K562 treated with DMSO at 1 percent for 4 hours (cell line): ENCODE measurements around the gene SDCBP2. TPM values are rescaled to one million over a fixed set of nuclear protein-coding genes. Genes with fewer than 3 reads are reported as not detected.

ENCODE experiments used
- total RNA-seq: library from RNA; unstranded; fragments of 300-600 nt; gene quantifications from 2 replicates; pipeline ENCODE4 v1.2.3, GENCODE V29; 2022; ENCODE audit not compliant: insufficient read depth

Gene SDCBP2
- 1.7 and 2.4 TPM in 2 replicates for total RNA-seq

GRCh38 chr20:1328680-1329330, at the start of gene SDCBP2:
Gene SDCBP2 (minus strand): TSS chr20:1329139. CDS start chr20:1320416, 8,723 bp downstream.

GRCh38 chr20:1266167-1266973, 62.6 kb downstream of the SDCBP2 start, which contains the start of gene SNPH:
Gene SNPH (plus strand): TSS chr20:1266294. CDS start chr20:1296240, 29,946 bp downstream.

Other genes with a start within 250 kb of the SDCBP2 start
- gene PSMF1, start 210.5 kb downstream of the SDCBP2 start, total RNA-seq: 48.8 and 53.9 TPM in 2 replicates
- gene TMEM74B, start 144.2 kb downstream of the SDCBP2 start, total RNA-seq: 6.3 and 12.3 TPM in 2 replicates
- 0.41 TPM in 1 of 2 replicates, not detected in the other for gene C20orf202, start 125.7 kb downstream of the SDCBP2 start, total RNA-seq
- not detected in 2 replicates for gene RAD21L1, start 103.1 kb downstream of the SDCBP2 start, total RNA-seq
- gene SNPH, start 62.8 kb downstream of the SDCBP2 start, total RNA-seq: 0.76 and 1.6 TPM in 2 replicates
- gene FKBP1A, start 63.9 kb upstream of the SDCBP2 start, total RNA-seq: 195 and 216 TPM in 2 replicates
- gene NSFL1C, start 137.7 kb upstream of the SDCBP2 start, total RNA-seq: 50.1 and 66.8 TPM in 2 replicates
- 0.47 and 1.1 TPM in 2 replicates for gene SIRPB2, start 162.3 kb upstream of the SDCBP2 start, total RNA-seq
- gene SIRPD, start 228.6 kb upstream of the SDCBP2 start, total RNA-seq: not detected in 2 replicates